Suppressor macrophage (primary cell): ENCODE data around the gene MAPK7.
A peak's percentile ranks its signal among the peaks of the same experiment; 100 is the strongest.

Experiments used
- DNase-seq, 4 experiments: peaks; one replicate each; pipeline ENCODE4 v3.0.0-alpha.2; 2020 to 2022

The MAPK7 gene

DNA sequence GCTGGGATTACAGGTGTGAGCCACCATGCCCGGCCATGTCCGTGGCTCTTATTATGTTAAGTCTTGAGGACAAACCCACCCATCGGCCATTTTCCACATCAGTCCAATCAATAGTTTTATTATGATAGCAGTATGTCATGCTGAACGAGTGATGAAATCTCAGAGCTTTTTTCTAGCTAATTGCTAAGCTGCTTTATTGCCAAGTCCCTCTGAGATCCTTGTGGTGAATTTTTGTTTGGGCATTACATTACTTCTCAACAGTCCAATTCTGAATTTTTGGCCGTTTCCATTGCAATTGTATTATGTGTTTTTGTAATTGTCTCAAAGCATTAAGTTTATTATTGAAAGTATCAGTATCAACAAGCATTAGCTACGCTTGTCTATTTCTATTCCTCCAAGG, 43.6 kb downstream of the MAPK7 start:
- no peak for DNase-seq

DNA sequence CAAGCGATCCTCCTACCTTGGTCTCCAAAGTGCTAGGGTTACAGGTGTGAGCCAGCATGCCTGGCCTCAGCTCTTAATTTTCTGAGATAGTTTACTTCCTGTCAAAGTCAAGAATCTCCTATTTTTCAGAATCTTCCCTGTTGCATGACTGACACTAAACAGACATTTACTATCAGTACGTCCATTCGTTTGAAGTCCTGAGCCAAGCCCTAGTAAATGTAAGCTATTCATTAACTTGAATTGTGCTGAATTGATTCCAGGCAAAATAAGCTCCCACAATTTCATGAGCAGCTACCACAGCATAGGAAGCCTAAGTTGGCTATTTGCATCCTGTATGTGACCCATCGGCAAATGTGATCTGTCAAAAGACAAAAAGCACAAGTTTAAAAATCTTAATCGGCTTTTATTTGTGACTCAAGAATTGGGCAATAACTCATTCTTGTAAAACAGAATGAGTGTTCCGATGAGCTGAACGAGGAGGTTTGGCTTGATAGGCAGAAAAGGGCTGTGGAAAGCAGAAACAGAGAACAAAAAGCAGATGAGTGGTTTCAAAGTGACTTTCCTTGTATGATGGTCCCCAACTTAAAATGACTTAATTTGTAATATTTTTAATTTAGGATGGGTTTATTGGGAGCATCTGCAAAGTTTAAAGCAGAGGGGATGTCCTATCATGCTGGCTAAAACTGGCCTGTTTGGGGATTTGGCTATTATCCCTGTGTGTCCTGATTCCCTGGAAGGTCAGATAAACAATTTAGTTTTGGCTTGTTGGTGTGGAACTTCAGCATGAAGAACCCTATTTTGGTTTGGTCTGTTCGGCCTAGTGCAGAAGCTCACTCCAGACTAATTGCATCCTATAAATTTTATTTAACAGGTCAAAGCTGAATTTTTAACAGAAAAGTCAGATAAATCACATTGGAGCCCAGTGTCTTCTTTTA, 46.9 kb downstream of the MAPK7 start:
- peak in 1 of 4 experiments; percentile 26 for DNase-seq

DNA sequence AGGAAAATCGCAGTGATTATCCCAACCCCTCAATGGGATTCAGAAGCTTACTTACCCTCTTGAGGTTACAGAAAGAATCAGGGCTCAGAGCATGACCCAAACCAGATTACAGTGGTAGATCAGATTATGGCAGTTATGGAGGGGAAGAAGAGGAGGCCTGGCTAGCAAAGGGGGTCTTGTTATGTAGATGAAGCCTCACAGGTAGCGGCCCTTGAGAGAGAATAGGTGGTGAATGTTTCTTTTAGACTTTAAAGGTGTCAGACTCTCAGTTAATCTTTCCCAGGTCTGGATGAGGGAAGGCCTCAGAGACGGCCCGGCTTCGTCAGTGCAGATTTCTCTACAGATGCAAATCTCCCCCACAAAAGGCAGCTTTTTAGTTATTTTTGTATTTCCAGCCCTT, 48.3 kb downstream of the MAPK7 start:
- no peak for DNase-seq

DNA sequence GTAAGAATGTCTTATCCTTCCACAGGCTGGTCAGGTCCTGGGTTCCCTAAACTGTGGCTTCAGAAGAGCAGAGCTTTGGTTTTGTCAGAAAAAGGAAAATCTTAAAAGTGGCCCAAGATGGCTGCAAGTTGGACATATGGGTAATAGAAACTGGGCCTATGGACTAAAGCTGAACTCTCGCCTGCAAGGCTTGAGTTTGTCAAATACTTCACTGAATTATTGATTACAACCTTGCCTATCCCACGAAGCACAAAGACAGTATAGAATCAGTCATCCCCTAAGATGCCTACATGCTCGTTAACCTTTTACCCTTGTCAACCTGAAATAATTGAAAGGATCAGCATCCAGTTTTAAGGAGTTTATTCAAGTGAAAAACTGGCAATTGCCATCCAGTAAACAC, 53.4 kb downstream of the MAPK7 start:
- DNase-seq, result no peak
